Mesendoderm (in vitro differentiated cells): ENCODE results near the gene ETV3L. TPM values are rescaled to one million over a fixed set of nuclear protein-coding genes. Genes with fewer than 3 reads are reported as not detected.

Experiments used
- DNase-seq: peaks from one replicate; pipeline ENCODE4 v3.0.0; 2013
- H2AK5ac ChIP-seq: 2 replicates; pipeline ENCODE4 v1.6.1; 2013; ENCODE audit warnings: low read length, inconsistent platforms
- H2BK120ac ChIP-seq: 2 replicates; pipeline ENCODE4 v1.6.1; 2013; ENCODE audit warnings: low read depth, mild to moderate bottlenecking, low read length, moderate library complexity, mixed read lengths
- H2BK15ac ChIP-seq: replicated peaks from 2 replicates; pipeline ENCODE4 v1.6.1; 2013; ENCODE audit warnings: low read depth, mild to moderate bottlenecking, moderate library complexity
- H2BK5ac ChIP-seq: 2 replicates; pipeline ENCODE4 v1.6.1; 2013; ENCODE audit warnings: low read length, inconsistent platforms
- H3K18ac ChIP-seq: 2 replicates; pipeline ENCODE4 v1.6.1; 2013; ENCODE audit warnings: mild to moderate bottlenecking, low read length, mixed read lengths
- H3K23ac ChIP-seq: one replicate; pipeline ENCODE4 v1.6.1; 2013; ENCODE audit warnings: low read length
- H3K27ac ChIP-seq: 2 replicates; pipeline ENCODE4 v1.5.1; 2013; ENCODE audit warnings: low read depth, mild to moderate bottlenecking, inconsistent platforms, low read length, moderate library complexity
- H3K27me3 ChIP-seq: 2 replicates; pipeline ENCODE4 v1.6.1; 2013; ENCODE audit warnings: low read length, control low read depth, mild to moderate bottlenecking, inconsistent platforms; ENCODE audit not compliant: insufficient read depth, poor library complexity
- H3K36me3 ChIP-seq: 2 replicates; pipeline ENCODE4 v1.6.1; 2013; ENCODE audit warnings: low read length, inconsistent platforms; ENCODE audit not compliant: control insufficient read depth, insufficient read depth
- H3K4ac ChIP-seq: one replicate; pipeline ENCODE4 v1.6.1; 2013; ENCODE audit warnings: low read depth, mild to moderate bottlenecking, low read length, moderate library complexity
- H3K4me1 ChIP-seq: 2 replicates; pipeline ENCODE4 v1.6.1; 2013; ENCODE audit warnings: low read depth, low read length, inconsistent platforms; ENCODE audit not compliant: control insufficient read depth
- H3K4me2 ChIP-seq: 2 replicates; pipeline ENCODE4 v1.6.1; 2013; ENCODE audit warnings: low read length
- H3K4me3 ChIP-seq: 2 replicates; pipeline ENCODE4 v1.5.1; 2013; ENCODE audit warnings: mild to moderate bottlenecking, low read length
- H3K56ac ChIP-seq: one replicate; pipeline ENCODE4 v1.6.1; 2013; ENCODE audit warnings: low read length
- H3K79me1 ChIP-seq: 2 replicates; pipeline ENCODE4 v1.6.1; 2013; ENCODE audit warnings: low read length, inconsistent platforms
- H3K79me2 ChIP-seq: 2 replicates; pipeline ENCODE4 v1.6.1; 2013; ENCODE audit warnings: mild to moderate bottlenecking, low read length; ENCODE audit not compliant: control insufficient read depth, insufficient read depth
- H3K9ac ChIP-seq: 2 replicates; pipeline ENCODE4 v1.6.1; 2013; ENCODE audit warnings: low read length, inconsistent platforms
- H4K5ac ChIP-seq: one replicate; pipeline ENCODE4 v1.6.1; 2013; ENCODE audit warnings: low read length
- H4K8ac ChIP-seq: one replicate; pipeline ENCODE4 v1.6.1; 2013; ENCODE audit warnings: low read depth, mild to moderate bottlenecking, control low read depth, low read length, moderate library complexity
- WGBS: extraction: QIAGEN DNeasy Blood & Tissue Kit; methylation state at CpG from one replicate; pipeline ENCODE4 v1.1.7; 2013; ENCODE audit warnings: low lambda C conversion rate, missing lambda C conversion rate; ENCODE audit not compliant: insufficient coverage; ENCODE audit errors: extremely low coverage; 5-methylcytosine and 5-hydroxymethylcytosine counted together
- polyA plus RNA-seq, 2 experiments: library from polyadenylated mRNA; stranded (reverse); fragments of 200-250 nt; gene quantifications; one replicate each; pipeline ENCODE4 v1.2.3, GENCODE V29; 2013

ETV3L gene
- polyA plus RNA-seq (2013, experiment 1 of 2): 0.07 TPM
- 0.10 TPM for polyA plus RNA-seq (2013, experiment 2 of 2)

DNA sequence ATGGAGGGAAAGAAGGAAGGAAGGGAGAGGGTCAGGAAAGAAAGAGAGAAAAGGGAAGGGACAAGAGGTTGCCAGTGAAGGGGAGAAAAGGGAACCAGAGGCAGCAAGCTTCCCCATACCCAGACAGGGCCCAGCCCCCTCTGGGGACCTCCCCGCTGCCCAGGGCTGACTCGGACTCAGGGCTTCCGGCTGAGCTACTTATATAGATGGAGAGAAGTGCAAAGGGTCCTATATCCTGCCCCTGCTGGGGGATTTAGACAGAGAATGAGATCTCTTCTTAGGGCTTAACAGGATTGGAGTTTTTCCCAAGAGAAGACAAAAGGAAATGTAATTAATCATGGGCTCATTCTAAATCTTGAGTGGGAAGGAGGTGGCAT lies at the start of gene ETV3L:
TSS of gene ETV3L (minus strand) at position 176 of the 377 bp plus-strand sequence. CDS start 285 bp downstream, outside the sequence.
- Histone ChIP-seq H3K79me1 (no peaks in the 10 kb centered on the region), H3K27ac (no peak within 1 kb of the TSS), H2BK5ac (no peak within 1 kb of the TSS), H4K8ac (no peak within 1 kb of the TSS), H3K4me3 (no peak within 1 kb of the TSS), H3K36me3 (no peaks in the 10 kb centered on the region), H2BK15ac (no peak within 1 kb of the TSS), H3K9ac (no peak within 1 kb of the TSS), H3K56ac (no peak within 1 kb of the TSS), H2AK5ac (no peak within 1 kb of the TSS), H3K23ac (no peak within 1 kb of the TSS), H3K18ac (no peak within 1 kb of the TSS), H3K79me2 (no peaks in the 10 kb centered on the region), H3K4ac (no peak within 1 kb of the TSS), H2BK120ac (no peak within 1 kb of the TSS), H4K5ac (no peak within 1 kb of the TSS), H3K4me2 (no peak within 1 kb of the TSS), H3K27me3 (no peaks in the 10 kb centered on the region), H3K4me1 (no peaks in the 10 kb centered on the region)
- no peak for DNase-seq
- WGBS: no CpG with 5 or more reads among the region's 3 CpGs

DNA sequence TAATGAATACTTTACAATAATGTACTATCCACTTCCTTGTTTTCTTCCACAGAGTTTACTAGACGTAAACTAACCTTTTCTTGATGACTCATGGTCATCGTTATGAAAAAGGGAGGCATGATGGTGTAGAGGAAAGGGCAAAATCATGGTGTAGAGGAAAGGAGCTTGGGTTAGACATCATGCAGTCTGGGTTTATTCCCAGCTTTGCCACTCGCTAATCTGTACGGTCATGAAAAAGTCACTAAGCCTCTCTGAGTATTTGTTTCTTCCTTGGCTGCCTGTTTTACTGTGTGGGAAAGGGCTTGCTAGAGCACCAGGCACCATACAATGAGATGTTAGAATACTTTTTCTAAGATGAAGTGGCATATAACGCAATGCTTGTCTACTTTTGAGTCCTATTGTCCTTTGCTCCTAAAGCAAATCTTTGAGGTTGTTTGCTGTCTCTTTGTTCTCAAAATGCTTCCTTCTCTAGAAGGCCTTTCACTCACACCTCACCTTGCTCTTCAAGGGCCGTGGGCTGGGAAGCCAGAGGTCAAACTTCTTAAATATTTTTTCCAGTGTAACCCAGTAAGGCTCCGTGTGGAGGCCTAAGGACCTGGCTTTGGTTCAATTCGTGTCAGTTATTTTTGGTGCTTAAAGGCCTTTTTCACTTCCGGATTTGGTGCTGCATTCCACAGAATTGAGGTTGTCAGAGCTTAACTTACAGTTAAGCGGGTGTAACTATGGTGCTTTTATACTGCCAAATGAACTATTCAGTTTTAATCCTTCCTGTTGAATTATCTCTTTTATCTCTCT lies 48.5 kb upstream of the ETV3L start:
- Histone ChIP-seq H3K79me2 (no peaks in the 10 kb centered on the region), H2AK5ac (no peak overlapping the region), H3K18ac (no peak overlapping the region), H3K27ac (no peak overlapping the region), H3K4me3 (no peak overlapping the region), H3K9ac (no peak overlapping the region), H3K4me1 (peaks cover 3% of the 10 kb centered on the region), H2BK15ac (no peak overlapping the region), H2BK120ac (no peak overlapping the region), H3K4ac (peak overlapping the region; percentile 43), H3K27me3 (no peaks in the 10 kb centered on the region), H2BK5ac (no peak overlapping the region), H3K23ac (no peak overlapping the region), H4K8ac (no peak overlapping the region), H3K56ac (no peak overlapping the region), H3K4me2 (no peak overlapping the region), H3K79me1 (no peaks in the 10 kb centered on the region), H3K36me3 (no peaks in the 10 kb centered on the region), H4K5ac (no peak overlapping the region)
- DNase-seq: no peak
- no CpG with 5 or more reads among the region's 10 CpGs for WGBS

- Histone ChIP-seq H2BK15ac (no peak overlapping the region), H3K27me3 (no peaks in the 10 kb centered on the region), H3K4ac (no peak overlapping the region), H3K23ac (no peak overlapping the region), H3K56ac (no peak overlapping the region), H3K9ac (no peak overlapping the region), H3K4me1 (peaks cover 3% of the 10 kb centered on the region), H2BK5ac (no peak overlapping the region), H3K18ac (no peak overlapping the region), H4K5ac (no peak overlapping the region), H4K8ac (no peak overlapping the region), H2BK120ac (no peak overlapping the region), H3K27ac (no peak overlapping the region), H3K79me1 (no peaks in the 10 kb centered on the region), H2AK5ac (no peak overlapping the region), H3K36me3 (no peaks in the 10 kb centered on the region), H3K4me3 (no peak overlapping the region), H3K4me2 (no peak overlapping the region), H3K79me2 (no peaks in the 10 kb centered on the region)
- DNase-seq: no peak
- no CpG with 5 or more reads among the region's 1 CpG for WGBS
Observed at GRCh38 chr1:157147037-157147436, 47.4 kb upstream of the ETV3L start.

DNA sequence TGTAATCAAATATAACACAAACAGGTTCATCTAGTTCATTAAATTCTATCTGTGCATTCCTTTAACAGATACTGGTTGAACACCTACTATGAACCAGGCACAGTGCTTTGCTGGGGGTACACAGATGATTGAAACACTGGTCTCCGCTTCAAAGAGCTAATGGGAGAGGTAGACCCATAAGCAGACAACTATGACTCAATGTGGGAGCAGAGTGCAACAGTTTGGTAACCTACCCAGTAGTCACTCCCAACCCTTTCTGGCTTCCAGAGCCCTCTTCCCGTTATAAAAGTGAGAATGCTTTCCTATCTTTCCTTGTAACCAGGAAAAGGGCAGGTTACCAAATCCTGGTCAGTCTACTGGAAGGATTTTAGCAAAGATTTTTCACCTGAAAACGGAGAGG lies 46.6 kb upstream of the ETV3L start:
- Histone ChIP-seq H3K4ac (no peak overlapping the region), H3K4me1 (peaks cover 5% of the 10 kb centered on the region), H4K5ac (no peak overlapping the region), H3K27ac (no peak overlapping the region), H3K18ac (no peak overlapping the region), H3K4me3 (no peak overlapping the region), H2BK5ac (no peak overlapping the region), H2BK15ac (no peak overlapping the region), H3K27me3 (no peaks in the 10 kb centered on the region), H3K4me2 (no peak overlapping the region), H3K79me1 (no peaks in the 10 kb centered on the region), H4K8ac (no peak overlapping the region), H3K9ac (no peak overlapping the region), H3K23ac (no peak overlapping the region), H2AK5ac (no peak overlapping the region), H3K56ac (no peak overlapping the region), H2BK120ac (no peak overlapping the region), H3K36me3 (no peaks in the 10 kb centered on the region), H3K79me2 (no peaks in the 10 kb centered on the region)
- no peak for DNase-seq
- WGBS: no CpG with 5 or more reads among the region's 3 CpGs

- Histone ChIP-seq H3K27me3 (no peaks in the 10 kb centered on the region), H2BK5ac (no peak overlapping the region), H2BK15ac (no peak overlapping the region), H4K8ac (no peak overlapping the region), H3K18ac (no peak overlapping the region), H3K9ac (no peak overlapping the region), H3K79me1 (no peaks in the 10 kb centered on the region), H3K4ac (no peak overlapping the region), H2AK5ac (no peak overlapping the region), H3K79me2 (no peaks in the 10 kb centered on the region), H2BK120ac (no peak overlapping the region), H3K4me1 (peaks cover 6% of the 10 kb centered on the region), H4K5ac (no peak overlapping the region), H3K36me3 (no peaks in the 10 kb centered on the region), H3K56ac (no peak overlapping the region), H3K27ac (no peak overlapping the region), H3K4me3 (no peak overlapping the region), H3K4me2 (no peak overlapping the region), H3K23ac (no peak overlapping the region)
- DNase-seq: no peak
- no CpG with 5 or more reads among the region's 1 CpG for WGBS
Observed at GRCh38 chr1:157145076-157145475, 45.5 kb upstream of the ETV3L start.

- Histone ChIP-seq H3K36me3 (no peaks in the 10 kb centered on the region), H3K79me1 (no peaks in the 10 kb centered on the region), H3K4me3 (no peak overlapping the region), H3K27ac (no peak overlapping the region), H2BK15ac (no peak overlapping the region), H3K79me2 (no peaks in the 10 kb centered on the region), H2BK5ac (no peak overlapping the region), H4K8ac (no peak overlapping the region), H2AK5ac (no peak overlapping the region), H3K9ac (no peak overlapping the region), H3K27me3 (no peaks in the 10 kb centered on the region), H3K4ac (no peak overlapping the region), H3K56ac (no peak overlapping the region), H3K4me2 (no peak overlapping the region), H2BK120ac (no peak overlapping the region), H3K4me1 (peaks cover 6% of the 10 kb centered on the region), H3K18ac (no peak overlapping the region), H3K23ac (no peak overlapping the region), H4K5ac (no peak overlapping the region)
- no CpG with 5 or more reads among the region's 1 CpG for WGBS
- DNase-seq: no peak
Observed at GRCh38 chr1:157144509-157144908, 44.9 kb upstream of the ETV3L start.
